Endothelial cell (in vitro differentiated cells): ENCODE data around the gene NAALAD2. TPM values are rescaled to one million over a fixed set of nuclear protein-coding genes. Genes with fewer than 3 reads are reported as not detected.

Source experiments
- DNase-seq: peaks from one replicate; pipeline ENCODE4 v3.0.0; 2021; ENCODE audit warnings: low spot score
- H3K27ac Mint-ChIP-seq: one replicate; pipeline ENCODE4 v1.8.0; 2021; ENCODE audit warnings: mixed read lengths, inconsistent platforms; ENCODE audit not compliant: unreplicated experiment
- H3K27me3 Mint-ChIP-seq: one replicate; pipeline ENCODE4 v1.8.0; 2021; ENCODE audit warnings: mild to moderate bottlenecking, moderate library complexity, mixed read lengths, inconsistent platforms; ENCODE audit not compliant: unreplicated experiment
- H3K36me3 Mint-ChIP-seq: one replicate; pipeline ENCODE4 v1.8.0; 2021; ENCODE audit warnings: mild to moderate bottlenecking, low read depth, mixed read lengths, inconsistent platforms; ENCODE audit not compliant: unreplicated experiment
- H3K4me1 Mint-ChIP-seq: one replicate; pipeline ENCODE4 v1.8.0; 2021; ENCODE audit warnings: mild to moderate bottlenecking, mixed read lengths, inconsistent platforms; ENCODE audit not compliant: unreplicated experiment
- H3K4me3 Mint-ChIP-seq: one replicate; pipeline ENCODE4 v1.8.0; 2021; ENCODE audit warnings: mild to moderate bottlenecking, mixed read lengths, inconsistent platforms; ENCODE audit not compliant: unreplicated experiment
- H3K9me3 Mint-ChIP-seq: one replicate; pipeline ENCODE4 v1.8.0; 2021; ENCODE audit warnings: mixed read lengths, inconsistent platforms; ENCODE audit not compliant: unreplicated experiment
- CTCF ChIP-seq: fragments of 200-600 bp; sonication (generic); IDR thresholded peaks from one replicate; pipeline ENCODE4 v1.5.0; 2021; ENCODE audit warnings: antibody characterized with exemption; ENCODE audit not compliant: unreplicated experiment
- total RNA-seq: library from RNA; stranded (reverse); fragmentation: NEBNext Ultra II Directional; extraction: Animal tissue kit (Norgen Biotek cat#: 25700); gene quantifications from one replicate; pipeline ENCODE4 v1.2.1, GENCODE V29; 2021; ENCODE audit not compliant: unreplicated experiment

Gene NAALAD2
- total RNA-seq, 1 donor from 2014 or later, result 30.9 TPM

GRCh38 chr11:90241414-90241813 is 107.0 kb downstream of the NAALAD2 start:
- no peak for DNase-seq
- Mint-ChIP-seq H3K4me3 (no peak overlapping the region), H3K36me3 (no peaks in the 10 kb centered on the region), H3K27me3 (peaks cover 3% of the 10 kb centered on the region), H3K27ac (no peak overlapping the region), H3K4me1 (peaks cover 16% of the 10 kb centered on the region), H3K9me3 (no peaks in the 10 kb centered on the region)
- no peak for TF ChIP-seq CTCF

Other genes starting within 250 kb of the NAALAD2 start
- not detected for gene TRIM49D1, start 212.4 kb upstream of the NAALAD2 start, total RNA-seq
- gene TRIM49D2, start 210.6 kb upstream of the NAALAD2 start, total RNA-seq, result not detected
- gene TRIM64, start 168.6 kb upstream of the NAALAD2 start, total RNA-seq, result not detected
- gene TRIM49C, start 103.6 kb upstream of the NAALAD2 start, total RNA-seq, result not detected
- gene UBTFL1, start 48.7 kb upstream of the NAALAD2 start, total RNA-seq, result not detected
- gene CHORDC1, start 88.4 kb downstream of the NAALAD2 start, total RNA-seq, result 29.2 TPM